ENCODE data around the gene SGMS1. TPM values are rescaled to one million over a fixed set of nuclear protein-coding genes. Genes with fewer than 3 reads are reported as not detected.

SGMS1 gene
- total RNA-seq, 2 experiments from 2014 or later = 7.5 to 9.0 TPM

GRCh38 chr10:50304660-50305059 lies 319.1 kb downstream of the SGMS1 start:
- DNase-seq = no peak
- no peak for ATAC-seq
- H3K27ac Mint-ChIP-seq = no peak overlapping the region
- no peaks in the 10 kb centered on the region for H3K4me1 Mint-ChIP-seq
- no peak overlapping the region for H3K4me3 Mint-ChIP-seq
- no peaks in the 10 kb centered on the region for H3K27me3 Mint-ChIP-seq
- ChIA-PET POLR2A (no interaction called here), CTCF (interaction anchor here (0.6 to 1.0 kb wide), 2 partner anchors 10 to 31 kb away, joined by 3 to 4 read pairs; no protein-coding TSS in a partner anchor)
- H3K36me3 Mint-ChIP-seq (ENCODE audit: low read depth) = peaks cover 13% of the 10 kb centered on the region
- intact Hi-C loops (cut with DNase I, micrococcal nuclease) = no loop called here
- H3K9me3 Mint-ChIP-seq (ENCODE audit: low read depth) = no peaks in the 10 kb centered on the region

GRCh38 chr10:50299948-50300669 lies 323.6 kb downstream of the SGMS1 start:
- Mint-ChIP-seq H3K4me3 (no peak overlapping the region), H3K27me3 (no peaks in the 10 kb centered on the region)
- CTCF ChIA-PET = no interaction called here

GRCh38 chr10:50295367-50295766 lies 328.4 kb downstream of the SGMS1 start:
- intact Hi-C loops (cut with DNase I, micrococcal nuclease) = no loop called here
- peaks cover 6% of the 10 kb centered on the region for H3K9me3 Mint-ChIP-seq (ENCODE audit: low read depth)
- POLR2A ChIA-PET = no interaction called here
- ATAC-seq = no peak
- CTCF ChIA-PET = interaction anchor here (0.6 kb wide), 1 partner anchor 266 kb away, joined by 3 read pairs; no protein-coding TSS in a partner anchor
- no peaks in the 10 kb centered on the region for H3K36me3 Mint-ChIP-seq (ENCODE audit: low read depth)
- no peak for DNase-seq
- H3K27ac Mint-ChIP-seq = no peak overlapping the region
- no peak overlapping the region for H3K4me3 Mint-ChIP-seq
- H3K27me3 Mint-ChIP-seq = no peaks in the 10 kb centered on the region
- no peaks in the 10 kb centered on the region for H3K4me1 Mint-ChIP-seq

More at GRCh38 chr10:50299948-50300669, 323.6 kb downstream of the SGMS1 start:
- intact Hi-C loops (cut with DNase I, micrococcal nuclease) = no loop called here
- DNase-seq (no peak), ATAC-seq (no peak)
- no peak overlapping the region for H3K27ac Mint-ChIP-seq
- H3K36me3 Mint-ChIP-seq (ENCODE audit: low read depth) = no peaks in the 10 kb centered on the region
- POLR2A ChIA-PET = no interaction called here
- H3K9me3 Mint-ChIP-seq (ENCODE audit: low read depth) = peaks cover 6% of the 10 kb centered on the region
- H3K4me1 Mint-ChIP-seq = no peaks in the 10 kb centered on the region

- Mint-ChIP-seq H3K27ac (no peak overlapping the region), H3K9me3 (ENCODE audit: low read depth) (peaks cover 6% of the 10 kb centered on the region), H3K36me3 (ENCODE audit: low read depth) (no peaks in the 10 kb centered on the region), H3K4me3 (no peak overlapping the region), H3K4me1 (no peaks in the 10 kb centered on the region), H3K27me3 (no peaks in the 10 kb centered on the region)
- ATAC-seq = no peak
- intact Hi-C loops (cut with DNase I, micrococcal nuclease) = no loop called here
- DNase-seq = no peak
- CTCF ChIA-PET = no interaction called here
- POLR2A ChIA-PET = no interaction called here
Measured at GRCh38 chr10:50294582-50294981, 329.2 kb downstream of the SGMS1 start.

- Mint-ChIP-seq H3K27me3 (no peaks in the 10 kb centered on the region), H3K9me3 (ENCODE audit: low read depth) (peaks cover 6% of the 10 kb centered on the region), H3K4me1 (no peaks in the 10 kb centered on the region), H3K27ac (no peak overlapping the region), H3K36me3 (ENCODE audit: low read depth) (no peaks in the 10 kb centered on the region), H3K4me3 (no peak overlapping the region)
- no peak for DNase-seq
- intact Hi-C loops (cut with DNase I, micrococcal nuclease) = no loop called here
- ChIA-PET CTCF (interaction anchor here (1.1 to 1.6 kb wide), 2 partner anchors 9 to 11 kb away, joined by 3 to 4 read pairs; no protein-coding TSS in a partner anchor), POLR2A (no interaction called here)
- no peak for ATAC-seq
Measured at GRCh38 chr10:50293513-50294313, 330.0 kb downstream of the SGMS1 start.

- Mint-ChIP-seq H3K27ac (no peak overlapping the region), H3K4me3 (no peak overlapping the region), H3K9me3 (ENCODE audit: low read depth) (no peaks in the 10 kb centered on the region), H3K4me1 (no peaks in the 10 kb centered on the region), H3K36me3 (ENCODE audit: low read depth) (no peaks in the 10 kb centered on the region), H3K27me3 (no peaks in the 10 kb centered on the region)
- no peak for DNase-seq
- no peak for ATAC-seq
- POLR2A ChIA-PET = no interaction called here
- intact Hi-C loops (cut with DNase I, micrococcal nuclease) = no loop called here
- CTCF ChIA-PET = no interaction called here
Measured at GRCh38 chr10:50291261-50291850, 332.4 kb downstream of the SGMS1 start.

GRCh38 chr10:50289196-50289595 lies 334.6 kb downstream of the SGMS1 start:
- no peaks in the 10 kb centered on the region for H3K4me1 Mint-ChIP-seq
- ChIA-PET POLR2A (no interaction called here), CTCF (no interaction called here)
- no peak overlapping the region for H3K4me3 Mint-ChIP-seq
- intact Hi-C loops (cut with DNase I, micrococcal nuclease) = no loop called here
- peaks cover under 1% of the 10 kb centered on the region for H3K27me3 Mint-ChIP-seq
- DNase-seq = no peak
- H3K36me3 Mint-ChIP-seq (ENCODE audit: low read depth) = no peaks in the 10 kb centered on the region
- no peak for ATAC-seq
- no peaks in the 10 kb centered on the region for H3K9me3 Mint-ChIP-seq (ENCODE audit: low read depth)
- H3K27ac Mint-ChIP-seq = no peak overlapping the region

GRCh38 chr10:50286996-50287803 lies 336.6 kb downstream of the SGMS1 start:
- Mint-ChIP-seq H3K27me3 (peaks cover 10% of the 10 kb centered on the region), H3K4me1 (no peaks in the 10 kb centered on the region)

GRCh38 chr10:50286517-50286916 lies 337.2 kb downstream of the SGMS1 start:
- H3K4me3 Mint-ChIP-seq = no peak overlapping the region

More at GRCh38 chr10:50286996-50287803, 336.6 kb downstream of the SGMS1 start:
- POLR2A ChIA-PET = interaction anchor here (0.6 kb wide), 1 partner anchor 505 kb away, joined by 3 read pairs; no protein-coding TSS in a partner anchor
- Mint-ChIP-seq H3K9me3 (ENCODE audit: low read depth) (no peaks in the 10 kb centered on the region), H3K36me3 (ENCODE audit: low read depth) (no peaks in the 10 kb centered on the region), H3K27ac (no peak overlapping the region), H3K4me3 (no peak overlapping the region)
- no peak for DNase-seq
- CTCF ChIA-PET = interaction anchor here (0.6 kb wide), 1 partner anchor 70 kb away, joined by 3 read pairs; no protein-coding TSS in a partner anchor
- intact Hi-C loops (cut with DNase I, micrococcal nuclease) = no loop called here
- ATAC-seq = no peak

GRCh38 chr10:50281967-50282522 lies 341.7 kb downstream of the SGMS1 start:
- peaks cover 32% of the 10 kb centered on the region for H3K27me3 Mint-ChIP-seq
- no peak overlapping the region for H3K4me3 Mint-ChIP-seq
- H3K36me3 Mint-ChIP-seq (ENCODE audit: low read depth) = no peaks in the 10 kb centered on the region
- POLR2A ChIA-PET = no interaction called here
- H3K4me1 Mint-ChIP-seq = no peaks in the 10 kb centered on the region
- no peak for DNase-seq
- intact Hi-C loops (cut with DNase I, micrococcal nuclease) = no loop called here
- no peak overlapping the region for H3K27ac Mint-ChIP-seq
- no peak for ATAC-seq
- no peaks in the 10 kb centered on the region for H3K9me3 Mint-ChIP-seq (ENCODE audit: low read depth)
- CTCF ChIA-PET = interaction anchor here (0.7 kb wide), 1 partner anchor 11 kb away, joined by 3 read pairs; no protein-coding TSS in a partner anchor

More at GRCh38 chr10:50286517-50286916, 337.2 kb downstream of the SGMS1 start:
- Mint-ChIP-seq H3K27ac (no peak overlapping the region), H3K9me3 (ENCODE audit: low read depth) (no peaks in the 10 kb centered on the region), H3K27me3 (peaks cover 13% of the 10 kb centered on the region), H3K36me3 (ENCODE audit: low read depth) (no peaks in the 10 kb centered on the region), H3K4me1 (no peaks in the 10 kb centered on the region)
- DNase-seq (no peak), ATAC-seq (no peak)
- intact Hi-C loops (cut with DNase I, micrococcal nuclease) = no loop called here
- ChIA-PET CTCF (no interaction called here), POLR2A (no interaction called here)
